GM12865 (cell line): ENCODE measurements around the gene TMSB4X.

Experiments
- DNase-seq: peaks from one replicate; pipeline ENCODE4 v3.0.0; 2010; ENCODE audit warnings: low read depth
- H3K4me3 ChIP-seq: 2 replicates; pipeline ENCODE4 v1.5.1; 2011; ENCODE audit warnings: mild to moderate bottlenecking, low read depth, low read length, control low read depth
- TF ChIP-seq, protein P1 (sequence below): IDR thresholded peaks from 2 replicates; pipeline ENCODE4 v1.5.1; 2011; ENCODE audit warnings: low read length, control low read depth, low read depth, inconsistent platforms; ENCODE audit not compliant: insufficient read depth; ENCODE audit errors: missing control alignments

The TMSB4X gene

DNA sequence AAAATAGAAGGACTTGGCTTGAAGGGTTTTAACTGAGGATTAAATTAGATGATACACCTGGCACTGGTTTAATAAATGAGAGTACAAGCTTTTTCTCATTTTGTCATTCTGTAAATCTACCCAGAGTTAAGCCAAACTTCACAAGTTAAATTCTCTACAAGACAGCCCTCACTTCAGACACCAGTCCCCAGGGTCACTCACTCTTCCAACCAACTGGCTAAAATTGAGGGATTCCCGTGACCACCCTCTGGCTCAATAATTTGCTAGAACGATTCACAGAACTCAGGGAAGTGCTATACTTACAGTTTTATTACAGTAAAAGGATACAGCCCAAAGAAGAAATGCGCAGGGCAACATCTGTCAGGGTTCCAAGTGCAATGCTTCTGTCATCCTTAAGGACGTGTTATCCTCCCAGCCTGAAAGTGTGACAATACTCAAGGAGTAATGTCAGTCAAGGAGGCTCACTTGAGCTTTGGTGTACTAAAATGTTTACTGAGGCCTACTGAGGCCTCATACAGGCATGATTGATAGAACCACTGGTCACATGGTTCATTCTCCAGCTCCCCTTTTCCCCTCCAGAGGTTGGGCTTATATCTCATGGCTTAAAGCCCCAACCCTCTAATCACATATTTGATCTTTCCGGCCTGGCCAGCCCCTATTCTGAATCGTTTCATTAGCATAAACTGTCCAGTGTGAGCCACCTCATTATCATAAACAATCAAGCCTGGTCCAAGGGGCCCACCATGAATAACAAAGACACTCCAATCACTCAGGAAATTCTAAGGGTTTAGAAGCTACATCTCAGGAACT, 9.6 kb upstream of the TMSB4X start:
- DNase-seq: no peak
- TF ChIP-seq, protein P1, sequence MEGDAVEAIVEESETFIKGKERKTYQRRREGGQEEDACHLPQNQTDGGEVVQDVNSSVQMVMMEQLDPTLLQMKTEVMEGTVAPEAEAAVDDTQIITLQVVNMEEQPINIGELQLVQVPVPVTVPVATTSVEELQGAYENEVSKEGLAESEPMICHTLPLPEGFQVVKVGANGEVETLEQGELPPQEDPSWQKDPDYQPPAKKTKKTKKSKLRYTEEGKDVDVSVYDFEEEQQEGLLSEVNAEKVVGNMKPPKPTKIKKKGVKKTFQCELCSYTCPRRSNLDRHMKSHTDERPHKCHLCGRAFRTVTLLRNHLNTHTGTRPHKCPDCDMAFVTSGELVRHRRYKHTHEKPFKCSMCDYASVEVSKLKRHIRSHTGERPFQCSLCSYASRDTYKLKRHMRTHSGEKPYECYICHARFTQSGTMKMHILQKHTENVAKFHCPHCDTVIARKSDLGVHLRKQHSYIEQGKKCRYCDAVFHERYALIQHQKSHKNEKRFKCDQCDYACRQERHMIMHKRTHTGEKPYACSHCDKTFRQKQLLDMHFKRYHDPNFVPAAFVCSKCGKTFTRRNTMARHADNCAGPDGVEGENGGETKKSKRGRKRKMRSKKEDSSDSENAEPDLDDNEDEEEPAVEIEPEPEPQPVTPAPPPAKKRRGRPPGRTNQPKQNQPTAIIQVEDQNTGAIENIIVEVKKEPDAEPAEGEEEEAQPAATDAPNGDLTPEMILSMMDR: no peak
- no peak overlapping the region for H3K4me3 ChIP-seq

- no peak for DNase-seq
- no peak overlapping the region for H3K4me3 ChIP-seq
- TF ChIP-seq, protein P1: no peak
Observed at GRCh38 chrX:12966151-12966550, 8.8 kb upstream of the TMSB4X start.

- DNase-seq: no peak
- no peak overlapping the region for H3K4me3 ChIP-seq
- TF ChIP-seq, protein P1: no peak
Observed at GRCh38 chrX:12967711-12968465, 7.0 kb upstream of the TMSB4X start.

DNA sequence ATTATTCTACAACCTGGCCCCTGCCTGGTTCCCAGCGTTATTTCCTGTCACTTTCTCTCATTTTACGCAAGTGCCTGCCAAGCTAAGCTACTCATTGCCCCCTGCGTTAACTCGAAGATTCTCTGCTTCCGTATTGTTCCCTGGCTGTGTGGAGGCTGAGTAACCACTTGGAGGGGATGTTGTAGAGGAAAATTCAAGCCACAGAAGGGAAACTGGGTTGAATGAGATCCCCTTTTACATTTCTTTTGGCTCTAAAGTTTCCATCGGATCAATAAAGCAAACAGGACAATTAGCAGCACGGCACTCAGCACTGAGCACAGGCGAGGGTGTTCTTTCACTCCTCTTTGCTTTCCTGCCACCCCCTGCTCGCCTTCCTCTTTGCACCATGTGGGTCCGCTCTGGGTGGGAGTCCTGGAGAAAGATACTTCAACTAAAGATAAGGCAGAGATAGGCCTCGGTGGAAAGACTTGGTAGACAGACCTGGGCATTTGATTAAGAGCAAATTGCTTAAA, 4.2 kb upstream of the TMSB4X start:
- TF ChIP-seq, protein P1: peak; percentile 7
- H3K4me3 ChIP-seq: peak overlapping the region; percentile 59
- peak; percentile 72 for DNase-seq

DNA sequence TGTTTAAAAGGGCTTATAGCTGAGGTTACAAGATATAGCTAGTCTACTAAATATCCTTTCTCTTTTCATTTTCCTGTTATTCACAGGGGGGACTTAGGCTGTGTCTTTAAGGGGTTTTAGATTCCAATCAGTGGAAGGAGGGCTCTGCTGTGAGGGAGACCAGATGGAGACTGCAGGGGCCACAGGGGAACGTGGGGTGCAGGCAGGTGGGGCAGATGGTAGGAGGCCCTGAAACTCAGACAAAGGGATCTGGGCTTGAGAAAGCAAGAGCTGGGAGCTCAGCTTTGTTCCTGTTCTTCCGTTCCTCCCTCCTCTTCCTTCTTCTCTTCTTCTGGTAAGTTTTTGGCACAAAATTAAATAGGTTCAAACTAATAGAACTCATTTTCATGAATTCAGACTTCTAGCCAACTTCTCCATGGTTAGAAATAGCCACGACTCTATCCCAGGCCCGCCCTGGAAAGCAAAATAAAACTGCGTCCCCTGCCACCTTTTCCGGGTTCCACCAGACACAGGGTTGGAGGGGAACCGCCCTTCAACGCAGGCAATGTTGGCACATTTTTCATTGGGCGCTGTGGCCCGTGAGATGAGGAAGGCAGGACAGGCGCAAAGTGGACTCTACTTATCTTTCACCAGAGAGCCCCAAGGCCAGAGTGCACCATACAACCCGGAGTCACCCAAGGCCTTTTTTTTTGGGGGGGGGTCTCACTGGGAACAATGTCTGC, 3.5 kb upstream of the TMSB4X start:
- DNase-seq: peak; percentile 72
- TF ChIP-seq, protein P1: no peak
- H3K4me3 ChIP-seq: peak overlapping the region; percentile 59

DNA sequence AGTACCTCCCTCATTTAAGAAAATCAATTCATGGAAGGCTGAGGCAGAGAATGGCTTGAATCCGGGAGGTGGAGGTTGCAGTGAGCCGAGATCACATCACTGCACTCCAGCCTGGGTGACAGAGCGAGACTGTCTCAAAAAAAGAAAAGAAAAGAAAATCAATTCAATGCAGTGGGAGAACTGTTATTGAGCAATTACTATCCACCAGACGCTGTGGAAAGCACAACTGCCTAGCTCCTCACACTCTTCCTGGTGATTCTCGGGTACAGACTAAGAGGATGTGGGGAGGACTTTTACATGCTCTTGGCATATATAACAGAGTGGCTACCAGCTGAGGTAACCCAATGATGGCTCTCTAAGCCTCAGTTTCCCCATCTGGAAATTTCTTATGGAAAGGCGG, 2.7 kb upstream of the TMSB4X start:
- H3K4me3 ChIP-seq: peak overlapping the region; percentile 59
- TF ChIP-seq, protein P1: no peak
- no peak for DNase-seq
